Stimulated activated CD8-positive, alpha-beta memory T cell treated with anti-CD3 and anti-CD28 coated beads, Interleukin-4, amount 100 ng/mL, for 1 hour (primary cell): ENCODE results near the gene PKP1.

Experiments
- DNase-seq, 2 donors: peaks; one replicate each; pipeline ENCODE4 v3.0.0-alpha.2; 2020; ENCODE audit warnings: low read depth in 2 of 2, low spot score in 1 of 2

The PKP1 gene

DNA sequence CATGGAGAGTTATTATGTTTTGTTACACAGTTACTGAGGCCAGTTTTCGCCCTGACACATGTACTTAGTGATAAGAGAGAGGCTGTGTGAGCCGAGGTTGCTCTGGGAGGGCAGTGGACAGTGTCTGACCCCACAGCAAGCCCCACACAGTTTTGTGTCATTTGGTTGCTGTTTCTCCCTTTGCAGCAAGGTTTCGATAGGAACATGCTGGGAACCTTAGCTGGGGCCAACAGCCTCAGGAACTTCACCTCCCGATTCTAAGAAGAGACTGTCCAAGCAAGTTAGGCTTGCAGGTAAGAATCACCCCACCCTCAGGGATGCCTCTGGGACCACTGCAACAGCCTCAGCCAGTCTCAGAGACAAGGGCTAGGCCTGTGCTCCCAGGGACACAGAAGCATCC, 45.3 kb downstream of the PKP1 start:
- DNase-seq = no peak

DNA sequence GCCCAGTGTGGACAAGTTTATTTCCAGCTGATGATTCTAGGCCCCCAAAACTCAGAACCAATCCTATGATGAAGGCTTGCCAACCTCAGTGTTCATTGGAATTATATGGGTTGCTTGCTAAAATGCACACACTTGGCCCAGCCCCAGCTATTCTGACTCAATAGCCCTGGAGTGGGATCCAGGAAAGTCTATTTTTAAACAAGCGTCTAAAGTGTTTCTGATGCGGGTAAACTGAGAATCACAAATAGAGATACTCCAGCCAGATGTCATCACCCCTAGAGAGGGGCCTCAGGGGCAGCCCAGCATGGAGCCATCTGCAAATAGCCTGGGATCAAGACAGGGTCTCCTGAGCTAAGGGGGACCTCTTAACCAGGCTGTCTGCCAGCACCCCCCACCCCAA, 46.0 kb downstream of the PKP1 start:
- DNase-seq = no peak

DNA sequence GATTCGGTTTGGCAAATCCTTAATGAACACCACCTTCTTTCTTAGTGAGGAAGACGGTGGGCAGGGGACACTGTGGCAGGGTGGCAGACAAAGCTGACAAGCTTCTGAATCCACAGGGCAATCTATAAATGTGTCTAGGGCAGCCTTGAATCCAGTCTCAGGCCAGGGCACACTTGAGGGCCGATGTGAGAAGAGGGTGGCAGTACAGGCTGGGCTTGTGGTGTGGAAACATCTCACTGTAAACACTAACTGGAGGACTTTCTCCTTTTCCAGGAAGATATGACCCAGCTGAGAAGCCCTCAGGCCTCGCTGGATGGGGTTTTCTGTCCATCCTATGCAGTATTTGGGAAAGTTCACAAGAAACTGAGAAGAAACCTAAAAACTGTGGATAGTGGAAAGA, 46.5 kb downstream of the PKP1 start:
- DNase-seq = no peak

DNA sequence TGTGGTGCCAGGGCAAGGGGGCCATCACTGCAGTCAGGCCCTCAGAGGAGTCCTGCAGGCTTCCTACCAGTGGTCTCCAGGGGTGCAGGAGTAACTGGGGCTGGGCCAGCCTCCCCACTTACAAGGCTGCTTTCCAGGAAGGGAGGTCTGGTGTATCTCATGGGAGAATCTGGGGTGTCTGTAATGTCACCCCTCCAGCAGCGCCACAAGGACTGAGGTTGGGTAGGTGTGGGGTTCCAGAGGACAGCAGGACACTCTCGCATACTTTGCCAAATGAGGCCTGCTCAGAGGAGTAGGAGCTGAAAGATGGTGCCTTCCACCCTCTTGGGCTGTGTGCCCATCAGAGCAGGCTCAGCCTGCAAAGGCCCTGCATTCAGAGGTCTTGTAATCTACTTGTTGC, 47.2 kb downstream of the PKP1 start:
- DNase-seq = no peak

DNA sequence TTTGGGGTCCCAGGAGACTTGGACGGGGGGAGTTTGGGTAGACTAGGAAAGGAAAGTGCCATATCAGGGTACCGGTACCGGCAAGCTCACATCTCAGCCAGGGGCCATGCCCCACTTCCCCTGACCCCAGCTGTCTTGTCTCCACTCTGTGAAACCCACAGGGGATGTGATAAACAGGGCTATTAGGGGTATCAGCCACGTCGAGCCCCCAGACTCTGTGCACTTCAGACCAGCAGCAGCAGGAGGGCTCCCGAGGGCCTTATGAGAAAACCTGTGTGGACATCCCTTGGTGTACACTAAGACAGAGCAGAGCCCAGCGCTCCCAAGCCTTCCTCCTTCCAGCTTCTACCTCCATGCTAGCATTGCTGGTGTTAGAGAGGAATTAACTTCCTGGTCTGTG, 47.9 kb downstream of the PKP1 start:
- no peak for DNase-seq

DNA sequence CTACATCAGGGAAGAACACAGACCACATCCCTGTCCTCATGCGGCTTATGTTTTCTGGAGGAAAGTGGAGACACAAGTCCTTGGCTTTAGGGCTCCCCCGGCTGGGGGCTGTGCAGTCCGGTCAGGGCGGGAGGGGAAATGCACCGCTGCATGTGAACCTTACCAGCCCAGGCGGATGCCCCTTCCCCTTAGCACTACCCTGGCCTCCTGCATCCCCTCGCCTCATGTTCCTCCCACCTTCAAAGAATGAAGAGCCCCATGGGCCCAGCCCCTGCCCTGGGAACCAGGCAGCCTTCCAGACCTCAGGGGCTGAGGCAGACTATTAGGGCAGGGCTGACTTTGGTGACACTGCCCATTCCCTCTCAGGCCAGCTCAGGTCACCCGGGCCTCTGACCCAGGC, 48.7 kb downstream of the PKP1 start:
- no peak for DNase-seq

DNA sequence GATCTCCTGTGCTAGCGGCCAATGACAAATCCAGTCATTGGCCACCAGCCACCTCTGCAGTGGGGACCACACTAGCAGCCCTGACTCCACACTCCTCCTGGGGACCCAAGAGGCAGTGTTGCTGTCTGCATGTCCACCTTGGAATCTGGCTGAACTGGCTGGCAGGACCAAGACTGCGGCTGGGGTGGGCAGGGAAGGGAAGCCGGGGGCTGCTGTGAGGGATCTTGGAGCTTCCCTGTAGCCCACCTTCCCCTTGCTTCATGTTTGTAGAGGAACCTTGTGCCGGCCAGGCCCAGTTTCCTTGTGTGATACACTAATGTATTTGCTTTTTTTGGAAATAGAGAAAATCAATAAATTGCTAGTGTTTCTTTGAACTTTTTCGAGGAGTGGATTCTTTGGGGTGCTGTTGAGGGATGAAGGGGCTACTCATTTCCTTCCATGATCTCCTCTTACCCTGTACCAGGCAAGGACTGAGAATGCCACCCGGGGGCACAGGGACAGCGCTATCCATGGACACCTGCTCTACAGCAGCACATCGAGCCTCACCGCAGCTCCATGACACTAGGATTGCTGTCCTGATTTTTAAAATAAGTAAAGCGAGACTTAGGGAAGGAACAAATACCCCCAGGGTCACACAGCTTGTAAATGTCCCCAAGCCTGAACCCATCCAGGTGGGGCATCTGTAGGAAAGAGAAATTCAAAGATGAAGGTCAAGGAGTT, 49.5 kb downstream of the PKP1 start:
- DNase-seq = no peak

DNA sequence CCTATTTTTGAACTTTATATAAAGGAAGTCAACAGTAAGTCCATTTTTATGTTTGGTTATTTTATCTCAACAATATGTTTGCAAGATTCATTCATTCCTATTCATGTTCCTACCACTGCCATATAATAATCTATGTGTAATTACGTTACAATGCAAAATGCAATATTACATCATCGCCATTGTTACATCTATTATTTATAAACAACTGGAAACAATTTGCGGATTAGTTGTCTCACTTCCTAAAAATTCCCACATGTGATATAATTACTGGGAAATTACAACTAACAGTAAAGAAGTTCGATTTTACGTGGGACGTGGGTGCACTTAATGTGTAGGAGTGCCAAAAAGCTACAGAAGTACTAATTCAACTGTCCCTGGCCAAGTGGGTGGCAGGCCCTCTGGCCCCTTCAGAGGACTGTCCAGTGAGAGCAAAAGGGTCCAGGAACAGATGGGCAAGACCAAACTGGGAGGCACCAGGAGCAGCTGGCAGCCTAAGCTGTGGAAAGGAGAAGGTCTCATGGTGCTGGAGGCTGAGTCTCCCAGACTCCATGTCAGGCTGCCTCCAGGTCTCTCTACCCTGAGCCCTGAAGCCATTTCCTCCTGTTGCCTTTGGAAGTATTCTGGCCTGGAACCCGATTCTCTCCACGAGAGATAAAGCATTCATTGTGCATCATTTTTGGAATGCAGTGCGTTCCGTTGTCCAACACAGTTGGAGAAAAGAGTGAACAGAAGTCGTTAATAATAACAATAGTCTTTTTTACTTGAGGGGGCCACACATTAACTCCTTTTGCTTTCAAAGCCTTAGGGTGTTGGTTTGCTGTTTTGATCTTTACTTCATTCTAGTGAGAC, 51.2 kb downstream of the PKP1 start:
- DNase-seq = no peak

DNA sequence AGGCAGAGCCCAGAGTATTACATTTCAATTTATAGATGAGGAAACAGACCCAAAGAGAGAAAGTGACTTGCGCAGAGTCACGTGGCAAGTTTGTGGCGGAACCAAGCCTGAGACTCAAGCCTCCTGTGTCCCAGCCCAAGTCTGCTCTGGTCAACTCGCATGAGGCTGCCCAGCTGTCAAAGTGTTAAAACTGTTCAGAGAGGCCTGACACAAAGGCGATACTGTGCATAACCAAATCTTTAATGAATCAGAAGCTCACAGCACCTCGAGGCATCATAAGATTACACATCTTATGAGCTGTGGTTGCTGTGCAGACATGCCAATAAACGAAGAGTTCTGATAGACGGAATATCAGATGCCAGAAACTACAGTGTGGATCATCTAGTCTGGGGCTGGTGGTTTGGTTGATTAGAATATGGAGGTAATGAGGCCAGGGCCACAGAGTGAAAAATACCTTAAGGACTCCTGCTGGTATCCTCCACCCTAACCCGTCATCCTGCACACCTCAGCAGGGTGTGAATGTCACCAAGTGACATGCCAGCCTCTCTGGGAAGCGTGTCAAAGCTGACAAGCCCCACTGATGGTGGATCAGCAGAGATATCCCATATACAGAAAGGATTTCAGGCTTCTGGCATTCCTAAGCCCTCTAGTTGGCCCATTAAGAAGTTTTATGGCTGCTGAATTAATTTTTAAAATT, 52.0 kb downstream of the PKP1 start:
- DNase-seq = no peak

DNA sequence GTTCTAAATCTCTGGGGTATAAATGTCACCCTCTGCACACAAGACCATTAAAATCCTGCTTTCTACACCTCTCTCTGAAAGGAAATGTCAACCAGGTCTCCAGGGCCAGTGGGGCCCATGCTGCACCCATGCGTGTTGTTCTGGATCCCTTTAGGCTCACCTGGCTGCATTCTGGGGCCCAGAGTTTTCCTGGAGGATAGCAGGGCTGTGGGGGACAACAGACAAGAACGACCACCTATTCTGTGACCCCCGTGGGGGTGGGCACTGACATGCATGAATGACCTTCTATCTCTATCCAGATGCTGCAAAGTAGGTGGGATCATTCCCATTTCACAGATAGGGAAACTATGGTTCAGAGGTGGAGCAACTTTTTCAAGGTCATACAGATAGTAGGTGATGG, 52.6 kb downstream of the PKP1 start:
- DNase-seq = no peak

DNA sequence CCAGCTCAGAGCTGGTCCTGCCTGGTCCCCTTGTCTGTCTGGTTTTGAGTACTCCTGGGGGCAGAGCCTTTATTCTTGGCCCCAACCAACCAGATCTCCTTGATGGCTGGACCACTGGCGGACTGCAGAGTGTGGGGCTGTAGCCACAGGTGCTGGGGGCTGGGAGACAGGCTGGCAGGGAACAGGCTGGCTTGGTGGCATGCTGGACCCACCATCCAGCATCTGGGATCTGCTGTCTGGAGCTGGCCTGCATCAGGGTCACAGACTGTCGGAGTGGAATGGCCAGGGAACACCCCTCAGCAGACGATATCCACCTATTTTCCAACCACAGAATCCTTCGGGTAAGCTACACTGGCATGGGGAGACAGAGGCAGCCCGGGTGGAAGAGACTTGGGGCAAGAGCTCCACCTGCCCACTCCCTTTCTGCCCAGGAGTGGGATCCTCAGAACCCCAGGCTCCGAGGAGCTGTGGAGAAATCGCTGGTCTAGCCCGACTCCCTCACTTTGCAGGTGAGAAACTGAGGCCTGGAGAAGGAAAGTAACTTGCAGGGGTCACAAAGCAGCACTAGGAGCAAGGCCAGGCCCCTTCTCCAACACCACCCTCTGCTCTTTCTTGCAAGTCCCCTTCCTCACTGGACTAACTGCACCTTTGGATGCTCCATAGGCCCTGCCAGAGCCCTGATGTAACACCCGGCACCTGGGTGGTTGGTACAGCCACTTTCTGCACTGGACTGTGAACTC, 53.6 kb downstream of the PKP1 start:
- DNase-seq = no peak

DNA sequence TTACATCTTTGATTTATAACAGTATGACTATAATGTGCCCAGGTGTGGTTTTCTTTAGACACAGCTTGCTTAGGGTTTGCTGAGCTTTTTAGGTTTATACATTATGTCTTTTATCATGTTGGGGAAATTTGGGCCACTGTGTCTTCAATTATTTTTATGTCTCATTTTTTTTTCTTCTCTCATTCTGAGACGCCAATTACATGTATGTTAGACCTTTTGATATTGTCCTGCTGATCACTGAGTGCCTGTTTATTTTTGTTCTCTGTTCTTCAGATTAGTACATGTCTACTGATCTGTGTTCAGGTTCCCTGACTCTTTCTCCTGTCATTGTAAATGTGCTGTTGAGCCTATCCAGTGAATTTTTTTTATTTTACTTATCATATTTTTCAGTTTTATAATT, 58.1 kb downstream of the PKP1 start:
- DNase-seq = no peak

DNA sequence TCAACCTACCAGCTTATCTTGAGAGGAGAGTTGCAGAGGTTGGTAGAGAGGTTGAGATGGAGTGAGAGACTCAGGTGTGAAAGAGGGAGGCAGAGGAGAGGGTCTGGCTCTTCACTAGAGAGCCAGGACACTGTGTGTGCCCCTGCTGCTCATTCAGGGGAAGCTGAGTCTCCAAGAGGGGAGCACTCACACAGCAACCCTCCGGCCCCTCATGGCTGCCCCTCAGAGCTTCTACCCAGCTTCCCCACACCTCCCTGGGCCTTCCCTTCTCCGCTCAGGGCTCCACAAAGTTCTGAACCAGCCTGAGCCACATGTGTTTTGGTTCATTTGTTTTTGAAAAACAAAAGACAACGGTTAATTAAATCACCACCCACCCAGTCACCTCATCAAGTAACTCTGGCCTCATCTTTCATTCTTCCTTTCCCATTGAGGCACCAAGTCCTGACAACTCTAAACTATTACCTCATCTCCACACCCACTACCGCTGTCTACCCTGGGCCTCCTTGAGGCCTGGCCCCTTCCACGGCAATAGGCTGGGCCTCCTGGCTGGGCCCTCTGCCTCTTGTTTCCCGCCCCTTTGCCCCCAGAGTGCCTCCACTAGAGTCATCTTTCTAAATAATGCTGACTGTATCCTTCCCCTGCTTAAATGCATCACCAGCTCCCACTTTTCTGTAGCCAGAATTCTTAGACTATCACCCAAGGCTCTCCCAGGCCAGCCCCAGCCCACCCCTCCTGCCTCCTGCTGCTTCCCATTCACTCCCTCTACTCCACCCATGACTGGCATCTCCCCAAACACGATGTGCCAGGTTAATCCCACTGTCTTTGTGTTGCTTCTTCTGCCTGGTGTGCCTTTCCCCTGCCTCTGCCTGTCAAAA, 61.1 kb downstream of the PKP1 start:
- no peak for DNase-seq

DNA sequence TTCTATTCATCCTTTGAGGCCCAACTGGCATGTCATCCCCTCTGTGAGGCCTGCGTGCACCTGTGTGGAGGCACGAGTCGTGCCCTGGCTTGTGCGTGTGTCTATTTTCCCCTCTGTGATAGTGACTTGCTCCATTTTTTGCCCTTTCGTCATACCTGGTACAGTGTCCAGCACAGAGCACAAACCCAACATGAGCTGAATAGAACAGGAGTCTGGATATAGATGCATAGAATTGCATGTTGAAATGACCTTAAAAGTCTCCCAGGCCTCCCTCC, 61.7 kb downstream of the PKP1 start:
- no peak for DNase-seq

DNA sequence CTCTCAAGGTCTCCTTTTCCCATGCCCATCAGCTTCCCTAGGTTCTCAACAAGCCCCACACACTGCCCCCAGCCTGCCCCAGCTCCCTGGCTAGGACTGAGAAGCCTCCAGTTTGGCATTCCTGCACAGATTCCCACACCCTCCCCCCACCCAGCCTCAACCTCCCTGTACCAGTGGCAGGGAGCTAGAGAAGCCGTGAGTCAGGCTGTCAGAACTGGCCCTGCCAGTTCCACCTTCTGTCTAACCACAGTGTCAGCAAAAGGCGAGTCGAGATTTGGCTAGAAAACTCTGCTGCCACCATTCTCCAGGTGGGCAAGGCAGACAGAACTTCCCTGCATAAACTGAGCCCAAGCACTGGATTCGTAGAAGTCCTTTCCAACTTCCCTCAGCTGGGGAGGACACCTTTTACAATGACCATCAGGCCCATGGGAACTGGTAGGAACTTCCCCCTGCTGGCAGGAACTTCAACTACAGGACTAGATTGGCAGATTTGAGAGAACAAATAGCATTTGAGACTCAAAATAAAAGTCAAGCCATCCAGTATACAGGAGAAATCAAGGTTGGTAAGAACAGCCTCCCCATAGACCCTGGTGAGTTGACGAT, 63.1 kb downstream of the PKP1 start:
- no peak for DNase-seq

DNA sequence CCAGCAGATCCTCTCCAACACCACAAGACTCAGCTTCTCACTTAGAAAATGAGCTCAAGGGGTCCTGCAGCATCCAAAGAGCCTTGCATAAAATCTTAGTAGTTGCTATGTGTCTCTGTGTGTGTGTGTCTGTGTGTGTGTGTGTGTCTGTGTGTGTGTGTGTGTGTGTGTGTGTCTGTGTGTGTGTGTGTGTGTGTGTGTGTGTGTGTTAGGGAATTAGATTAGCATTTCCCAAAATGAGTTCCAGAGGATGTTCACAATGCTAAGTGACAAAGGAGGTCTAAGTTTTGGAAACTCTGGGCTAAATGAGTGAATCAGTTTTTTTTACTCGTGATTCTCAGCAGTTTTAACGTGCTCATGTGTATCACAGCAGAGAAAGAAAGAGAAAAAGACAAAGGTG, 63.7 kb downstream of the PKP1 start:
- no peak for DNase-seq

DNA sequence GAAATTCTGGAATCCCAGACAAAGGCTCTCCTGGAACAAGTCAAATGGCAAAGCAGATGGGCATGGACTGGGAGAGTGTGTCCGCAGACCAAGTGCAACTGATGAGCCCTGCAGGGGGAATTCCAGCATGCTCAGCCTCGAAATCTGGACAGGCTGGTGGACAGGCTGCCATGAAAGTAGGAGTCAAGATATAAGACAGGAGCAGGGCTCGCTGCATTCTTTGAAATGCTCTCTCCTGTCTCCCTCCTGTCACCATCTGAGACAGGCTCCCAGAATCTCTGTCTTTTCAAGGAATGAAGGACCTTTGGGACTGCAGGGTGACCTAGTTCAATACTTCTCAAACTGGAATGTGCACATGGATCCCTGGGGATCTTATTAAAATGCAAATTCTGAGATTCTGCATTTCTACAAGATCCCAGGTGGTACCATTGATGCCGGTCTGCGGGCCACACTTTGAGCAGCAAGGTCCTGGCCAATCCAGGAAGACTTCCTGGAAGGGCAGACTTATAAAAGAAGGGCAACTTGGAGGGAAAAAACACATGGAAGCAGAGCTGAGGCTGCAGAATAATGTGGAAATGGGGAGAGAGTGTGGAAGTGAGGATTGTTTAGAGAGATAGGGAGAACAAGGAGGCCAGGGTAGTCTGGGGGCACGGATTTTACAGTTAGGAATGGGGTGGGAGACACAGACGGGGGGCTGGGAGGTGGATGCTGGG, 64.3 kb downstream of the PKP1 start:
- no peak for DNase-seq

DNA sequence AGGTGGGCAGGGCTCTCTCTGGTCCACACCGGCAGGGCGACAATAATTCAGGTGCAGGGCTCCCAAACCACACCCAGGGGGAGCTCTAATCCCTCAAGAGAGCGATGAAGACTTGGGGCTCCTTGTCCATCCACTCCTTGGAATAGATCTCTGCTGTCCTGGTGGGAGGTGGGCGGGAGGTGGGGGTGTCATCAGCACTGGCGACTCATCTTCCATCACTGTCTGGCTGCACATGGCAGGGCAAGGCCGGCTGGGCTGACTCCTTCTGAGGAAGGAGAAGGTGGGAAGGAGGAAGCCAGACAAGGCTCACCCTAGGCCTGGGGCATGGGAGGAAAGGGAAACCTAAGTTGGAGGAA, 64.9 kb downstream of the PKP1 start:
- DNase-seq = no peak

DNA sequence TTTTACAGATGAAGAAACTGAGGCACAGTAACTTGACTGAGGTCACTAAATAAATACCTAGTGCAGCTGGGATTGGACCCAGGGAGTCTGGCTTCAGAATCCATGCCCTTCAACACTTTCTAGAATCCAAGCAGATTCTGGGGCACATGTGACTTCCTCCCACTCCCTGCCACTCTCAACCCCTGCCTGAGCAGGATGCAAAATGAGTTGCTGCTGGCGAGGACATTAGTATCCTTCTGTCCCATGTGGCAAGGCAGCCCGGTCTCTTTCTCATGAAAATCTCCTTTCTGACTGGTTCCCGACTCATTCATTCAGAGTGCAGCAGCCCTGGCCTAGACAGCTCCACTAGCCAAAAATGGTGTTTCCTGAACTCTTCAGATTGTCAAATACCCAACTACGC, 65.8 kb downstream of the PKP1 start:
- no peak for DNase-seq

DNA sequence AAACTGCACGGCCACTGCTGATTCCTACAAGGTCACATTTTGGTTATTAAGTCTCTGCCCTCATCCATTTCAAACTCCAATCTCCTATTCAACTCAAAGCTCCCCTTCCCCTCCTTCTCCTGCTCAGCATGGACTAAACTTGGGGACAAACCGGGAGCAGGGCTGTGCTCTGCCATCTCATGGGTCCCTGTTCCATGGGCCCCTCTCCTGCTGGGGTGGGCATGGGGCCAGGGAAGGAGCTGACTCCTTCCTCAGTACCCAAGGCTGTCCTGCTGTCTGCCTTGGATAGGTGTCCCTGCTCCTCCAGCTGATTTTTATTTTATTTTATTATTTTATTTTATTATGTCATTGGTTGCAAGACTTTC, 67.0 kb downstream of the PKP1 start:
- no peak for DNase-seq
